K562 (cell line): ENCODE measurements around the gene ZNF140. TPM values are rescaled to one million over a fixed set of nuclear protein-coding genes. Genes with fewer than 3 reads are reported as not detected.
A peak's percentile ranks its signal among the peaks of the same experiment; 100 is the strongest.

Source experiments
- CEBPZ ChIP-seq: fragments of 150-350 bp; IDR thresholded peaks from 2 replicates; pipeline ENCODE4 v1.6.1; 2014; ENCODE audit warnings: low read depth, mild to moderate bottlenecking, low read length, borderline replicate concordance
- CHCHD3 ChIP-seq: fragments of 250-450 bp; sonication (Bioruptor Pico); IDR thresholded peaks from 2 replicates; pipeline ENCODE4 v2.1.2; 2022; ENCODE audit warnings: mild to moderate bottlenecking
- CREM ChIP-seq: IDR thresholded peaks from 2 replicates; pipeline ENCODE4 v1.6.1; 2014; ENCODE audit warnings: antibody characterized with exemption, low read depth
- E2F1 ChIP-seq: sonication (generic); formaldehyde crosslinking; IDR thresholded peaks from 2 replicates; pipeline ENCODE4 v1.8.1; 2023; ENCODE audit warnings: mild to moderate bottlenecking, missing genetic modification reagents, moderate library complexity
- HIVEP1 ChIP-seq: fragments of 250-450 bp; sonication (Bioruptor Pico); IDR thresholded peaks from 2 replicates; pipeline ENCODE4 v1.4.0; 2020; ENCODE audit warnings: mild to moderate bottlenecking
- HOMEZ ChIP-seq: fragments of 250-450 bp; sonication (Bioruptor Pico); IDR thresholded peaks from 2 replicates; pipeline ENCODE4 v1.4.0; 2020; ENCODE audit warnings: mild to moderate bottlenecking, moderate library complexity
- MCM7 ChIP-seq, 2 experiments: fragments of 450-650 bp; IDR thresholded peaks; 2 replicates each; pipeline ENCODE4 v1.6.1; 2016 to 2018
- NR3C1 ChIP-seq: sonication (generic); formaldehyde crosslinking; IDR thresholded peaks from 2 replicates; pipeline ENCODE4 v1.8.1; 2022; ENCODE audit warnings: missing genetic modification reagents
- RFX1 ChIP-seq: fragments of 450-650 bp; IDR thresholded peaks from 2 replicates; pipeline ENCODE4 v1.6.1; 2016; ENCODE audit warnings: mild to moderate bottlenecking, moderate library complexity
- ZBTB49 ChIP-seq: sonication (generic); formaldehyde crosslinking; IDR thresholded peaks from 2 replicates; pipeline ENCODE4 v1.8.0; 2022; ENCODE audit warnings: missing genetic modification reagents, mild to moderate bottlenecking, borderline replicate concordance
- ZBTB9 ChIP-seq: fragments of 450-650 bp; formaldehyde crosslinking; IDR thresholded peaks from 2 replicates; pipeline ENCODE4 v1.4.0; 2020; ENCODE audit warnings: mild to moderate bottlenecking, moderate library complexity
- ZFPM2 ChIP-seq: fragments of 250-450 bp; sonication (Bioruptor Pico); IDR thresholded peaks from 2 replicates; pipeline ENCODE4 v1.5.1; 2022; ENCODE audit warnings: mild to moderate bottlenecking
- ZNF12 ChIP-seq: sonication (generic); formaldehyde crosslinking; IDR thresholded peaks from 2 replicates; pipeline ENCODE4 v1.4.0; 2020; ENCODE audit warnings: mild to moderate bottlenecking, missing genetic modification reagents
- ZNF217 ChIP-seq: sonication (generic); formaldehyde crosslinking; IDR thresholded peaks from 2 replicates; pipeline ENCODE4 v1.8.0; 2022; ENCODE audit warnings: mild to moderate bottlenecking, missing genetic modification reagents
- ZNF561 ChIP-seq: fragments of 450-650 bp; formaldehyde crosslinking; conservative IDR thresholded peaks from 2 replicates; pipeline ENCODE4 v1.4.0; 2020; ENCODE audit warnings: mild to moderate bottlenecking, moderate library complexity
- polyA plus RNA-seq, 8 experiments: library from polyadenylated mRNA; depleted of rRNA in 4 of 8; stranded (reverse) in 5 of 8; unstranded in 3 of 8; fragments of >200 nt; fragmentation: Nextera tagmentation in 2 of 8; fragmentation: Illumina TruSeq in 1 of 8; extraction: Ambion mirVana in 2 of 8; extraction: Trizol in 1 of 8; gene quantifications; 2 replicates each; pipeline versions ENCODE4 v1.2.1 to v1.2.3, GENCODE V29; 2011 to 2014; ENCODE audit warnings: inconsistent platforms in 1 of 8, missing spikeins in 1 of 8
- total RNA-seq, 7 experiments: library from RNA; depleted of rRNA in 6 of 7; stranded (reverse); fragments of >200 nt in 6 of 7; fragmentation: Illumina TruSeq in 2 of 7; extraction: Trizol in 2 of 7; gene quantifications; 2 replicates each; pipeline versions ENCODE4 v1.2.1 to v1.2.3, GENCODE V29; 2011 to 2021; ENCODE audit warnings: low replicate concordance in 1 of 7

The ZNF140 gene
- total and polyA plus RNA-seq, 9 of the 15 experiments (the other 6 are each of a cell fraction or from before 2014, with no cell fraction given), result 1.6 to 10.9 (median 5.3) TPM

GRCh38 chr12:133080368-133081158, at the start of gene ZNF140 (continued):
- TF ChIP-seq CEBPZ (no peak), ZNF12 (CRISPR knock-in tag) (no peak), NR3C1 (CRISPR knock-in tag) (no peak), HIVEP1 (CRISPR knock-in tag) (no peak), CHCHD3 (CRISPR knock-in tag) (no peak; the same call in 1 of the 2 replicates), CREM (peak; percentile 96), MCM7 (IDR thresholded peaks at IDR 0.05) (no peak), ZBTB49 (CRISPR knock-in tag) (no peak), E2F1 (CRISPR knock-in tag) (no peak), ZNF217 (no peak), HOMEZ (CRISPR knock-in tag) (no peak), ZBTB9 (CRISPR knock-in tag) (peak; percentile 82; the same call in 1 of the 2 replicates), ZNF561 (no peak), ZFPM2 (CRISPR knock-in tag) (no peak), RFX1 (no peak; the same call in 1 of the 2 replicates)
